ENCODE data around the gene CTNNA3. TPM values are rescaled to one million over a fixed set of nuclear protein-coding genes. Genes with fewer than 3 reads are reported as not detected.

Gene CTNNA3
- total RNA-seq, 1 donor from 2014 or later: under 0.01 TPM

- no peak overlapping the region for H3K4me3 ChIP-seq
- intact Hi-C loops (cut with DNase I): no loop called here
- H3K9me3 ChIP-seq: no peaks in the 10 kb centered on the region
- no peak for TF ChIP-seq CTCF (IDR thresholded peaks at IDR 0.05)
- H3K36me3 ChIP-seq: no peaks in the 10 kb centered on the region
- no peak overlapping the region for H3K27ac ChIP-seq
- no peak for DNase-seq (ENCODE audit: low spot score in 2 of 2)
- H3K27me3 ChIP-seq: no peaks in the 10 kb centered on the region
- no peaks in the 10 kb centered on the region for H3K4me1 ChIP-seq
Observed at GRCh38 chr10:67606572-67606971, 89.4 kb downstream of the CTNNA3 start.

- TF ChIP-seq CTCF (IDR thresholded peaks at IDR 0.05): no peak
- H3K27me3 ChIP-seq: no peaks in the 10 kb centered on the region
- no peaks in the 10 kb centered on the region for H3K4me1 ChIP-seq
- no peak for DNase-seq (ENCODE audit: low spot score in 2 of 2)
- H3K9me3 ChIP-seq: no peaks in the 10 kb centered on the region
- no peak overlapping the region for H3K27ac ChIP-seq
- H3K4me3 ChIP-seq: no peak overlapping the region
- intact Hi-C loops (cut with DNase I): no loop called here
- H3K36me3 ChIP-seq: no peaks in the 10 kb centered on the region
Observed at GRCh38 chr10:67603701-67604100, 92.3 kb downstream of the CTNNA3 start.

GRCh38 chr10:67603086-67603485 is 92.9 kb downstream of the CTNNA3 start:
- TF ChIP-seq CTCF (IDR thresholded peaks at IDR 0.05): no peak
- intact Hi-C loops (cut with DNase I): no loop called here
- Histone ChIP-seq H3K36me3 (no peaks in the 10 kb centered on the region), H3K4me3 (no peak overlapping the region), H3K9me3 (no peaks in the 10 kb centered on the region), H3K4me1 (no peaks in the 10 kb centered on the region), H3K27ac (no peak overlapping the region), H3K27me3 (no peaks in the 10 kb centered on the region)
- no peak for DNase-seq (ENCODE audit: low spot score in 2 of 2)

GRCh38 chr10:67602268-67602950 is 93.6 kb downstream of the CTNNA3 start:
- no peak overlapping the region for H3K4me3 ChIP-seq
- H3K27me3 ChIP-seq: no peaks in the 10 kb centered on the region
- H3K27ac ChIP-seq: no peak overlapping the region
- no peaks in the 10 kb centered on the region for H3K4me1 ChIP-seq
- TF ChIP-seq CTCF (IDR thresholded peaks at IDR 0.05): no peak
- H3K9me3 ChIP-seq: no peaks in the 10 kb centered on the region
- no peaks in the 10 kb centered on the region for H3K36me3 ChIP-seq
- no peak for DNase-seq (ENCODE audit: low spot score in 2 of 2)
- intact Hi-C loops (cut with DNase I): no loop called here

- no peak overlapping the region for H3K27ac ChIP-seq
Observed at GRCh38 chr10:67599597-67599996, 96.4 kb downstream of the CTNNA3 start.

More at GRCh38 chr10:67599597-67599996, 96.4 kb downstream of the CTNNA3 start:
- no peak for DNase-seq (ENCODE audit: low spot score in 2 of 2)
- TF ChIP-seq CTCF (IDR thresholded peaks at IDR 0.05): no peak
- Histone ChIP-seq H3K36me3 (no peaks in the 10 kb centered on the region), H3K9me3 (peaks cover 4 to 16% of the 10 kb centered on the region in 2 donors), H3K4me1 (no peaks in the 10 kb centered on the region), H3K4me3 (no peak overlapping the region), H3K27me3 (no peaks in the 10 kb centered on the region)
- intact Hi-C loops (cut with DNase I): no loop called here

Measured in ascending aorta (tissue), 2 donors.